HG03066 (cell line): ENCODE data around the gene CERS1.
A peak's percentile ranks its signal among the peaks of the same experiment; 100 is the strongest.

Source experiments
- ATAC-seq: cut with Tn5 transposase; IDR thresholded peaks from one replicate; pipeline ENCODE4 v1.9.1; 2021; ENCODE audit warnings: low read depth; ENCODE audit not compliant: unreplicated experiment

Gene CERS1

DNA sequence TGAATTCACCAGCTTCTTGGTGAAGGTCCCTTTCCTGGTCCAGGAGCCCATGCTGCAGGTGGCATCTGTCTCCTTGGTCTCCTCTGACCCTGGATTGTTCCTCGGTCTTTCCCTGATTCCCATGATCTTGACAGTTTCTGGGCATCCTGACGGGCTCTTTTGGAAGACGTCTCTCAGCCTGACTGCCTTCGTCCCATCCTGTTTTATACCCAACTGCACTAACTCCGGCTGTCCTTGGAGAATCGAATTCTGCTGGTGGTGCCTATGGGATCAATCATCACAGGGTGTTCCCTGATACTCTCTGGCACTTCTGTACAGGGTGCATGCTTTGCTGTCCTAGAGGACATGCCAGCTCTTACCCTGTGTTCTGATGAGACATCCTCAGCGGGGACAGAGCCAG, 19.1 kb downstream of the CERS1 start:
- no peak for ATAC-seq

DNA sequence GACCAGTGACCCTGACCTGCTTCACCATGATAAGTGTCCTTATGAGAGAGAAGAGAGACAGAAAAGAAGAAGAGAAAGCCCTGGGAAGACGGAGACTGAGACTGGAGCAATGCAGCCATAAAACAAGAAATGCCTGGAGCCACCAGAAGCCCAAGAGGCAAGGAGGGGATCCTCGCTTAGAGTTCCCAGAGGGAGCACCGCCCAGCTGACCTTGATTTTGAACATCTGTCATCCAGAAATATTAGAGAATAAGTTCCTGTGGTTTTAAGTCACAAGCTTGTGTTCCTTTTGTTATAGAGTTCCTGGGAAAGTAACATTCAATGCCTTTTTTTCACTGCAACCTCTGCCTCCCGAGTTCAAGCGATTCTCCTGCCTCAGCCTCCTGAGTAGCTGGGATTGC, 20.2 kb downstream of the CERS1 start:
- no peak for ATAC-seq

DNA sequence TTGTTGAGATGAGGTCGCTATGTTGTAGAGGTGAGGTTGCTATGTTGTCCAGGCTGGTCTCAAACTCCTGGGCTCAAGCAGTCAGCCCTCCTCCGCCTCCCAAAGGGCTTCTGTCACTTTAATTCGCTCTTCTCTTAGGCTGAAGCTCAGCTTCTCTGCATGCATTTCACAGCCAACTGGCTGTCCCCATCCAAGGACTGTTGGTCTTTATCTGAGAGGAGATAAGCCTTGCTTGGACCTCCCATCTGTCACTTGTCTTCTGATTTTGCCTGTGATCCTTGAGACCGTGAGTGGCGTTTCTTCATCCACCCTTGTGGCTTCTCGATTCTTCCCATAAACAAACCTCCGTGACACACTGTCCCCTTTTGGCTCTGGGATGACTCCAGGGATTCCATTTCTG, 24.4 kb downstream of the CERS1 start:
- no peak for ATAC-seq

- ATAC-seq = no peak
Measured at GRCh38 chr19:18870531-18871172, 25.3 kb downstream of the CERS1 start.

- no peak for ATAC-seq
Measured at GRCh38 chr19:18869781-18870530, 26.0 kb downstream of the CERS1 start.

GRCh38 chr19:18869023-18869618, 26.8 kb downstream of the CERS1 start:
- ATAC-seq = no peak

GRCh38 chr19:18868380-18869022, 27.5 kb downstream of the CERS1 start:
- no peak for ATAC-seq

- ATAC-seq = no peak
Measured at GRCh38 chr19:18867751-18868150, 28.2 kb downstream of the CERS1 start.

DNA sequence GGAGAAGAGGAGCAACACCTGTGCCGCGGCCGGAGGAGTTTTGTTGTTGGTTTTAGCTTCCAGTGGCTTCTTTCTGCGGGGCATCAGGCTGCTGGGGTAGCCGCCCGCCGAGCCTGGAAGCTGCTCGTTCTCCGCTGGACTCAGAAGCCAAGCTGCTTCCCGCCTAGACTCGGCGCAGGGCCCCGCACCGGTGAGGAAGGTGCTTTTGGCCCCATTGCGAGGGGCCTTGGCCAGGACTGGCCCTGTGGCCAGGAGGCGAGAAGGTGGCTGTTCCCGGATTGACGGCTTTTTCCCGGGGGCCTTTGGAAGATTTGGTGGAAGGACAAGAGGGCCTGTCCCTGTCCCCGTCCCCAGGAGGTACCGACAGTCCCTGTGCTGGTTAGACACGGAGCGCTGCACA, 28.8 kb downstream of the CERS1 start:
- no peak for ATAC-seq

- no peak for ATAC-seq
Measured at GRCh38 chr19:18866800-18867123, 29.2 kb downstream of the CERS1 start.

- peak; percentile 68 for ATAC-seq
Measured at GRCh38 chr19:18865973-18866799, 29.8 kb downstream of the CERS1 start.

DNA sequence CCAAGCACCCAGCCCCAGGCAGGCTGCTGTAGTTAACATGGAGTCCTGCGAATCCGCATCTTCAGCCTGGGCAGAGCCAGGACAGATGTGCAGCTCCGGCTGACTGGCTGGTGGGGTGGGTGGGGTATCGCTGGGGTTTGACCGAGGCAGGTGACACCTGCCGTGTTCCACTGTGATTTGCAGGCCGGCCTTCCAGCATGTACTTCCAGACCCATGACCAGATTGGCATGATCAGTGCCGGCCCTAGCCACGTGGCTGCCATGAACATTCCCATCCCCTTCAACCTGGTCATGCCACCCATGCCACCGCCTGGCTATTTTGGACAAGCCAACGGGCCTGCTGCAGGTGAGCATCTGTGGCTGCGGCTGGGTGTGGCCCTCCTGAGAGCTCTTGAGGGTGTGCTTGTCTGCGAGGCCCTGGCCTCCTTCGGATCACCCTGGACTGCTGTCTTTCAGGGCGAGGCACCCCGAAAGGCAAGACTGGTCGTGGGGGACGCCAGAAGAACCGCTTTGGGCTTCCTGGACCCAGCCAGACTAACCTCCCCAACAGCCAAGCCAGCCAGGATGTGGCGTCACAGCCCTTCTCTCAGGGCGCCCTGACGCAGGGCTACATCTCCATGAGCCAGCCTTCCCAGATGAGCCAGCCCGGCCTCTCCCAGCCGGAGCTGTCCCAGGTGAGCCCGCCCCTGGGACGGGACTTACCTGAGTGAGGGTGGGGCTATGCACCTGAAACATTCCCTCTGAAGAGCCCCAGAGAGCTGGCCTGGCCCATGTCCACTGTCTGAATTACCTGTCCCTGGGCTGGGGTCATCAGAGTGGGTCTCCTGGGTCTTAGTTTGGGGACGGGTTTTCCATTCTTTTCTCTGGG, 30.6 kb downstream of the CERS1 start:
- ATAC-seq = no peak

GRCh38 chr19:18863843-18864362, 32.1 kb downstream of the CERS1 start:
- no peak for ATAC-seq

DNA sequence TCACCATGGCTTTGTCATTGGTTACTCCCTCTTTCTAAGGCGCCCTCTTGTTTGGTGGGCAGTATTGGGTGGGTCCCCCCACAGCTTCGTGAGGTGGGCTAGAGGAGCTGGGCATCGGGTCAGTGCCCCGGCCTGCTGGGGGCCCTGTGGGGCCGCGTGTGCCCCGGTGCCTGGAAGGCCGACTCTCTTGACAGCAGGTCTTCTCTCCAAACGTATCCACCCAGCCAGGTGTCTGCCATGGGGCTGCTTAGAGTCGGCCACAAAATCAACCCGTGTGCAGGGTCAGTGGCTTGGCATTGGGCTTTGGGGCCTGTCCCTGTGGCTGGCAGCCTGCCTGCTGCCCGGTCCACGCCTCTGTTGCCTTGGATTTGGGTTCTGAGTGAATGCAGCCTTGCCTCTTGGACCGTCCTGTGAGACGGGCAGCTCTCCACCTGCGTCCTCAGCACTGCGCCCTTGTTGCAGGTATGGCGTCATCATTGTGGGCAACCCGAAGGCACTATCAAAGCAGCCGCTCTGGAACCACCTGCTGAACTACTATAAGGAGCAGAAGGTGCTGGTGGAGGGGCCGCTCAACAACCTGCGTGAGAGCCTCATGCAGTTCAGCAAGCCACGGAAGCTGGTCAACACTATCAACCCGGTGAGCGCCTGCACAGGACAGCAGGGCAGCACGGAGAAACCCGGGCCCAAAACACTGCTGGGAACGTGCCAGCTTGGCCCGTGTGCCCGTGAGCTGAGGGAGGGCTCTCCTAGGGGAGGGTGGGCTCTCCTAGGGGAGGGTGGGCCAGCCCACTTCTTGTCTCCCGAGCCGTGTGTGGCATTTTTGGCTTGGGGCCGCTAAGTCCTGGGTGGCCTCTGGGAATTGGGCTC, 32.7 kb downstream of the CERS1 start:
- ATAC-seq = no peak

GRCh38 chr19:18861917-18862316, 34.0 kb downstream of the CERS1 start:
- ATAC-seq = no peak

DNA sequence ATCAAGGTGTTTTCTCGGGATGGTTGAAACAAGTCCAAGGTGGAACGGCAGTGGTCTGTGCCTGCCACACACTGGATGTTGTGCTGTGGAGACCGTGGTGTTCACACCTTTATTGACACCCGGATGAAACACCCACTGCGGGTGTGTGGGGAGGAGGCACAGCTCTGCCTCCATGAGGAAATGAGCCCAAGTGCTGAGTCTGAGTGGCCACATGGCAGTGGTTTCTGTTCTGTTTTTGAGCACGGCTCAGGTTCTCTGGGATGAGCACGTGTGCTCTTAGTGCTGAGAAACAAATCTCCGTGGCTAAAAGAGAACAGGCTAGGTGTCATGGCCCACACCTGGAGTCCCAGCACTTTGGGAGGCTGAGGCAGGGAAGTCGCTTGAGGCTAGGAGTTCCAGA, 34.7 kb downstream of the CERS1 start:
- no peak for ATAC-seq

DNA sequence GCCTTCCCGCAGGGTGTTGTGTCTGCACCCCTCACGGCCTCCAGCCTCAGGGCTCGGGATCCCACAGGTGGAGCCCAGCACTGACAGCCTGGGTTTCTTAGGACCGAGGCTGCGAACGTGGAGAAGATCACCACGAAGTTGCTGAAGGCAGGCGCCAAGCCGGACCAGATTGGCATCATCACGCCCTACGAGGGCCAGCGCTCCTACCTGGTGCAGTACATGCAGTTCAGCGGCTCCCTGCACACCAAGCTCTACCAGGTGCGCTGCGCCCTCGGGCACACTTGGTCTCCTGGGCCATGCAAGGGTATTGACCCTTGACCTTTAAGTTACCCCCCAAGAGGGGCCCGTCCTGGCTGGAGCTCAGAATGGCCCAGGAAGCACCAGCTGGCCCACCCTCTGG, 35.2 kb downstream of the CERS1 start:
- no peak for ATAC-seq

DNA sequence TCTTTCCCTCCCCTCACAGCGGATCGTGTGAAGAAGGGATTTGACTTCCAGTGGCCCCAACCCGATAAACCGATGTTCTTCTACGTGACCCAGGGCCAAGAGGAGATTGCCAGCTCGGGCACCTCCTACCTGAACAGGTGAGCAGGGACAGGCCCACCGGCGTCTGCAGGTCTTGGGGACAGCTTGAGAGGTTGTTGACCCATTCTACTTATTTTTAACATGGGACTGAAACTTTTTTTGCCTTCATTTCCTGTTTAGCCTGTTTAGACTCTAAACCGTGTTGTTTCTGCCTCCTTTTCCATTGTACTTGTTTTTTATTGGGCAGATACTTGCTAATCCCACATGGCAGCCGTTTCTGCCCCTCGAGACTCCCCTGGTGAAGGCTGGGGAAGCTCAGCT, 35.7 kb downstream of the CERS1 start:
- ATAC-seq = no peak
